HFFc6 (cell line): ENCODE data around the gene KISS1R. TPM values are rescaled to one million over a fixed set of nuclear protein-coding genes. Genes with fewer than 3 reads are reported as not detected.

Experiments used
- DNase-seq: peaks from one replicate; pipeline ENCODE4 v3.0.0-alpha.2; 2018
- H3K27ac Mint-ChIP-seq: 2 replicates; pipeline ENCODE4 v1.8.0; 2020; ENCODE audit warnings: mild to moderate bottlenecking, mixed read lengths
- H3K27me3 Mint-ChIP-seq: 2 replicates; pipeline ENCODE4 v1.8.0; 2021; ENCODE audit warnings: mild to moderate bottlenecking, moderate library complexity, mixed read lengths; ENCODE audit not compliant: insufficient read depth
- H3K36me3 Mint-ChIP-seq: 2 replicates; pipeline ENCODE4 v1.8.0; 2021; ENCODE audit warnings: low read depth, mixed read lengths
- H3K4me1 Mint-ChIP-seq: 2 replicates; pipeline ENCODE4 v1.8.0; 2020; ENCODE audit warnings: low read depth, mixed read lengths
- H3K4me3 Mint-ChIP-seq: 2 replicates; pipeline ENCODE4 v1.8.0; 2020; ENCODE audit warnings: mild to moderate bottlenecking, moderate library complexity, mixed read lengths
- H3K9me3 Mint-ChIP-seq: 2 replicates; pipeline ENCODE4 v1.8.0; 2020; ENCODE audit warnings: mild to moderate bottlenecking, mixed read lengths
- total RNA-seq, 6 experiments: library from RNA; stranded (reverse); fragmentation: NEBNext Ultra II Directional; extraction: Animal tissue kit (Norgen Biotek cat#: 25700); gene quantifications; 2 replicates in 1 of 6; 3 replicates in 5 of 6; pipeline ENCODE4 v1.2.3, GENCODE V29; 2021
- TF ChIP-seq, protein P1 (sequence below): fragments of 200-600 bp; sonication (generic); IDR thresholded peaks from 2 replicates; pipeline ENCODE4 v1.5.0; 2021; ENCODE audit warnings: antibody characterized with exemption, mild to moderate bottlenecking

KISS1R gene
- total RNA-seq, 6 experiments from 2014 or later: not detected

DNA sequence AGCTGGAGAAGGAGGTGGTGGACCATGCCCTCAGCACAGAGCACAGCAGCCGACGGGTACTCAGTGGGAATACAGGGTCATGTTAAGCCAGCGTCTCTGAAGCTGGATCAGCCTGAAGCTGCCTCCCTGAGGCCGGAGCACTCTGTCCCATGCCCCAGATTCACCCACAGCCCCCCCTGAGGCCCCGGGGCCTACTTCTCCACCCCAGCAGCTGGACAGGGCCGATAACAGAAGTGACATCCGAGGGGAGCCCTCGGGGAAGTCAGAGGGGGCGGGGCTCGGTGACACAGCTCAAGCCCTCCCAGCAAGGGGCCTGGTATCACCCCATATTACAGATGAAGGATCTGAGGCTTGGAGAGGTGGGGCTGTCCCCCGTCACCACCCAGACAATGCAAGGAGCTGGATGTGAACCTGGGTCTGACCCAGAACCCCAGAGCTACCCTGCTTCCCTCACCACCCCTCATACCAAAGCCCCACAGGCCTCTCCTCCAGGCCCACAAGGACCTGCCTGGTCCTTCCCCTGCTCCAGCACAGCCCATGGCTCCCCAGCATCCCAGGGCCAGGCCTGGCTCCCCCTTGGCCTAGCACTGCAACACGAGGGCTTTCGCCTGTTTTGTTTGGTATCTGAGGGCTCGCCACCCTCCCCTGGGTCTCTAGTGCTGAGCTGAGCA is 9.8 kb upstream of the KISS1R start:
- H3K27me3 Mint-ChIP-seq: peaks cover 1% of the 10 kb centered on the region; the same call in 1 of the 2 replicates
- TF ChIP-seq, protein P1, sequence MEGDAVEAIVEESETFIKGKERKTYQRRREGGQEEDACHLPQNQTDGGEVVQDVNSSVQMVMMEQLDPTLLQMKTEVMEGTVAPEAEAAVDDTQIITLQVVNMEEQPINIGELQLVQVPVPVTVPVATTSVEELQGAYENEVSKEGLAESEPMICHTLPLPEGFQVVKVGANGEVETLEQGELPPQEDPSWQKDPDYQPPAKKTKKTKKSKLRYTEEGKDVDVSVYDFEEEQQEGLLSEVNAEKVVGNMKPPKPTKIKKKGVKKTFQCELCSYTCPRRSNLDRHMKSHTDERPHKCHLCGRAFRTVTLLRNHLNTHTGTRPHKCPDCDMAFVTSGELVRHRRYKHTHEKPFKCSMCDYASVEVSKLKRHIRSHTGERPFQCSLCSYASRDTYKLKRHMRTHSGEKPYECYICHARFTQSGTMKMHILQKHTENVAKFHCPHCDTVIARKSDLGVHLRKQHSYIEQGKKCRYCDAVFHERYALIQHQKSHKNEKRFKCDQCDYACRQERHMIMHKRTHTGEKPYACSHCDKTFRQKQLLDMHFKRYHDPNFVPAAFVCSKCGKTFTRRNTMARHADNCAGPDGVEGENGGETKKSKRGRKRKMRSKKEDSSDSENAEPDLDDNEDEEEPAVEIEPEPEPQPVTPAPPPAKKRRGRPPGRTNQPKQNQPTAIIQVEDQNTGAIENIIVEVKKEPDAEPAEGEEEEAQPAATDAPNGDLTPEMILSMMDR: no peak
- H3K9me3 Mint-ChIP-seq: no peaks in the 10 kb centered on the region
- peaks cover 11% of the 10 kb centered on the region for H3K4me1 Mint-ChIP-seq
- peaks cover 5% of the 10 kb centered on the region; the same call in 1 of the 2 replicates for H3K36me3 Mint-ChIP-seq
- H3K4me3 Mint-ChIP-seq: no peak overlapping the region
- no peak overlapping the region for H3K27ac Mint-ChIP-seq
- DNase-seq: no peak

DNA sequence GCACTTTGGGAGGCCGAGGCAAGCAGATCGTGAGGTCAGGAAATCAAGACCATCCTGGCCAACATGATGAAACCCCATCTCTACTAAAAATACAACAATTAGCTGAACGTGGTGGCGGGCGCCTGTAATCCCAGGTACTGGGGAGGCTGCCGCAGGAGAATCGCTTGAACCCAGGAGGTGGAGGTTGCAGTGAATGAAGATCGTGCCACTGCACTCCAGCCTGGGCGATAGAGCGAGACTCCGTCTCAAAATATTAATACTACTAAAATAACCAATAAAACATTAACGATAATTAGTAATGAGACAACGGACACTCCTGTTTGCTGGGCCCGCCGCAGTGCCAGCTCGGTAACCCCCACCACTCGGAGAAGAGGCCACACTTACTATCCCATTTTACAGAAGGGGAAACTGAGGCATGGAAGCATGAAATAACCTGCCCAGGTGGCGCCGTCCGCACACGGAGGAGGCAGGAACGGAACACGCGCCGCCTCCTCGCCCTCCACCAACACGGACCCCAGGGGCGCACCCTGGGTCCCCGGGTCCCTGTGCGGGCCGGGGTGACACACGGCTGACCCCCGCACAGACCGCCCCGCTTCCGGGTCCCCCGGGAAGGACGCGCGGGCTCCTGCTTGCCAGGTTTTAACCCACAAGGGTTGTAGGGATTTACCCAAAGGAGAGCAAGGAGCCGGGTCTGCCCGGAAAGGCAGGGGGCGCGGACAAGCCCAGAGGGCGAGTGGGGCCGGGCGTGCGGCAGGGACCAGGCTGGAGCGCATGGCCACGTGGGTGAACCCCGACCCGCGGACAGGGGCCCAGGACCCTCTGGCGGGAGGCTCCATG is 5.7 kb upstream of the KISS1R start:
- TF ChIP-seq, protein P1: no peak
- Mint-ChIP-seq H3K27ac (0 out of 2 replicates have a peak overlapping the region, but pooled peaks have one; percentile 31), H3K27me3 (no peaks in the 10 kb centered on the region; the same call in 1 of the 2 replicates), H3K4me3 (peak overlapping the region; percentile 71), H3K9me3 (no peaks in the 10 kb centered on the region), H3K36me3 (no peaks in the 10 kb centered on the region), H3K4me1 (peaks cover 11% of the 10 kb centered on the region)
- no peak for DNase-seq

DNA sequence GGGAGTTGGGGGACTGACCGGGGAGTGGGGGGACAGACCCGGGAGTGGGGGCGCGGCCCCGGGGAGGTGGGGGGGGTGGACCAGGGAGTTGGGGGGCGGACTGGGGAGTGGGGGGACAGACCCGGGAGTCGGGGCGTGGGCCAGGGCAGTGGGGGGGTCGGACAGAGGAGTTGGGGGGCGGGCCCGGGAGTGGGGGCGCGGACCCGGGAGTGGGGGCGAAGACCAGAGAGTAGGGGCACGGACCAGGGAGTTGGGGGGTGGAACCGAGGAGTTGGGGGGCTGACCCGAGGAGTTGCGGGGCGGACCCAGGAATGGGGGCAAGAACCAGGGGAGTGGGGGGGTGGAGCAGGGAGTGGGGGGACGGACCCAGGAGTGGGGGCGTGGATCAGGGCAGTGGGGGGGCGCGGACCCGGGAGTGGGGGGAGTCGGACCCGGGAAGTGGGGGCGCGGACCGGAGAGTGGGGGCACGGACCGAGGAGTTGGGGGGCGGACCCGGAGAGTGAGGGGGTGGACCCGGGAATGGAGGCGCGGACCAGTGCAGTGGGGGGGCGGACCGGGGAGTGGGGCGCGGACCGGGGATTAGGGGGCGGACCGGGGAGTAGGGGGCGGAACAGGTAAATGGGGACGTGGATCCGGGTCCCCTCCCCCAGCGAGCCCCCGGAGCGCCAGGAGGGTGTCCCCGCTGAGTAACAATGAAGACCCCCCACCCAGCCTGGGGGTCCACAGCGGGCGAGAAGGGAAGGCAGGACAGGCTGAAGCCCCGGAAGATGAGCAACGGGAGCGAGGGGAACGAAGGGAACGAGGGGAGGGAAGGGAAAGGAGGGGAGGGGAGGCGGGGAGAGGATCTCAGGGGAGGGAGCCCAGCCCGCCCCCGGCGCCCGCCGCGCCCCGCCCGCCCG is 4.7 kb upstream of the KISS1R start:
- Mint-ChIP-seq H3K4me3 (peak overlapping the region; percentile 78), H3K27me3 (no peaks in the 10 kb centered on the region; the same call in 1 of the 2 replicates), H3K27ac (no peak overlapping the region), H3K36me3 (no peaks in the 10 kb centered on the region), H3K9me3 (no peaks in the 10 kb centered on the region), H3K4me1 (peaks cover 11% of the 10 kb centered on the region)
- no peak for DNase-seq
- TF ChIP-seq, protein P1: no peak

DNA sequence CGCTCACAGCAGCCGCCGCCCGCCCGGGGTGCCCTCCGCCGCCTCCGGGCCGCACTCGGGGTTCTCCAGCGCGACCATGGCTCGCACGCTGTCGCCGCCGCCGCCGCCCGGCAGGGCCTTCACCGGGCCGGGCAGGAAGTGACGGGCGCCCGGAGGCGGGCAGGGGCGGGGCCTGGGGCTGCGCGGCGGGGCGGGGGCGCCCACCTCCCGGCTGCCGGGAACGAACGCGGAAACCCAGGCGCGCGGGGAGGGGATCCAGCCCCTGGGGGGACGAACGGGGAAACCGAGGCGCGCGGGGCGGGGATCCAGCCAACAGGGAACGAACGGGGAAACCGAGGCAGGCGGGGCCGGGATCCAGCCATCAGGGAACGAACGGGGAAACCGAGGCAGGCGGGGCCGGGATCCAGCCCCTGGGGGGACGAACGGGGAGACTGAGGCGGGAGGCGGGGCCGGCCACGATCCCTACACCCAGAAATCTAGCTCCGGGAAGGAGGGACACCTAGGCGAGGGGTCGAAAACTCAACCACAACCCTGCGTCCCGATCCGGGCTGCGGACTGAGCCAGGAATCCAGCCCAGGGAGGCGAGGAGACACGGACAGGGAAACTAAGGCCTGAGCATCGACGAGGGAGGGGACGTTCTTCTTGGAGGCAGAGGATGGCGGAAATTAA is 3.9 kb upstream of the KISS1R start, which contains the start of gene R3HDM4:
Gene R3HDM4 (minus strand): TSS at position 140 of the 669 bp plus-strand sequence. CDS start 62 bp downstream, at position 78.
- Mint-ChIP-seq H3K4me3 (peak within 1 kb of the TSS; percentile 83), H3K9me3 (no peaks in the 10 kb centered on the region), H3K27ac (peak within 1 kb of the TSS; percentile 78), H3K36me3 (no peaks in the 10 kb centered on the region), H3K27me3 (peaks cover 2% of the 10 kb centered on the region), H3K4me1 (peaks cover 11% of the 10 kb centered on the region)
- DNase-seq: no peak
- TF ChIP-seq, protein P1: no peak
